Activated CD8-positive, alpha-beta memory T cell treated with anti-CD3 and anti-CD28 coated beads for 36 hours (primary cell): ENCODE measurements around the gene EXOC6. TPM values are rescaled to one million over a fixed set of nuclear protein-coding genes. Genes with fewer than 3 reads are reported as not detected.
"Not testable (repeated sequence)": the region's sequence is repeated elsewhere in the genome, so short reads cannot be mapped to it uniquely, and the experiment has no call there.

ENCODE experiments used
- CTCF ChIA-PET: fragments of 350-600 bp; sonication (Branson Sonifier 250); formaldehyde crosslinking; loops from one replicate; lab custom pipeline; 2021; ENCODE audit warnings: antibody characterized with exemption; lab: Charles Lee
- POLR2A ChIA-PET: fragments of 350-600 bp; sonication (Branson Sonifier 250); formaldehyde crosslinking; loops from one replicate; lab custom pipeline; 2021; ENCODE audit warnings: antibody characterized with exemption; lab: Charles Lee
- total RNA-seq, 2 experiments: library from RNA; stranded (reverse); gene quantifications; one replicate each; pipeline ENCODE4 v1.2.3, GENCODE V29; 2021

The EXOC6 gene
- total RNA-seq, 2 experiments from 2014 or later = 11.6 to 12.4 TPM

DNA sequence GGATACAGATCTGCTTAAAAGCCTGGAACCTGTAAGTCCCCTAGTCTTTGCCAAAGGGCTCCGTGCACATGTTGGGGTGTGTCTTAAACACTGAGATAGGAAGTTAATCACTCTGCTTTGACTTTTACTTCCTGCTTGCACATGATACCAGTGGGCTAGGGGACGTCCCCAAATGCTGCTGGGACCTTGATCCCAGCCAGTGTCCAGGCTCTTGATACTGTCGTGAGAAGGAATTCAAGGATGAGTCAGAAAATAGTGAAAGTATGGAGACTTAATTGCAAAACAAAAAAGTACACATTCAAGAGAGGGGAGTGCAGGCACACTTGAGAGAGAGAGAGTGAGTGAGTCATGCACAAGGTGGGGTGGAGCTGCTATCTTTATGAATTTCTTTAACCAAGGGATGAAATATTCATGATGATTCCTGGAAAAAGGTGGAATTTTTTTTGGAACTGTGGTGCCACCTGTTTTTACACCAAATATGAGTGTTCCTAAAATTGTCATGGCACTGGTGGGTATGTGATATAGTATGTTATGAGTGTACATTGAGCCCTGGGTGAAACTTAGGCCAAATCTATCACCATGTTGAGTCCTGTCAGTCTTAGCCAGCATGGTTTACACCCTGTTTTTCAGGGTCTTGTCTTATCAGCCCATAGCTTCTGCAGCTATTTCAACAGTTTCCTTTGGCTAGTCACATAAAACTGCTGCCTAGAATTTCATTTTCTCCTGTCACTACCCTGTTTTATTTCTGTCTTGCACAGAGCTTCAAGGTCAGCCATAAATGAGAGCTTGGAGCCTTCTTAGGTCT, 123.9 kb downstream of the EXOC6 start:
- CTCF ChIA-PET = no interaction called here
- POLR2A ChIA-PET = no interaction called here

GRCh38 chr10:92972886-92973285, 124.6 kb downstream of the EXOC6 start:
- CTCF ChIA-PET = no interaction called here
- POLR2A ChIA-PET = no interaction called here

DNA sequence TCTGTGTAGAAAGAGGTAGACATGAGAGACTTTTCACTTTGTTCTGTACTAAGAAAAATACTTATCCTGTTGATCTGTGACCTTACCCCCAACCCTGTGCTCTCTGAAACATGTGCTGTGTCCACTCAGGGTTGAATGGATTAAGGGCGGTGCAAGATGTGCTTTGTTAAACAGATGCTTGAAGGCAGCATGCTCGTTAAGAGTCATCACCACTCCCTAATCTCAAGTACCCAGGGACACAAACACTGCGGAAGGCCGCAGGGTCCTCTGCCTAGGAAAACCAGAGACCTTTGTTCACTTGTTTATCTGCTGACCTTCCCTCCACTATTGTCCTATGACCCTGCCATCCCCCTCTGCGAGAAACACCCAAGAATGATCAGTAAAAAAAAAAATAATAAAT, 128.0 kb downstream of the EXOC6 start:
- CTCF ChIA-PET = not testable (repeated sequence)

DNA sequence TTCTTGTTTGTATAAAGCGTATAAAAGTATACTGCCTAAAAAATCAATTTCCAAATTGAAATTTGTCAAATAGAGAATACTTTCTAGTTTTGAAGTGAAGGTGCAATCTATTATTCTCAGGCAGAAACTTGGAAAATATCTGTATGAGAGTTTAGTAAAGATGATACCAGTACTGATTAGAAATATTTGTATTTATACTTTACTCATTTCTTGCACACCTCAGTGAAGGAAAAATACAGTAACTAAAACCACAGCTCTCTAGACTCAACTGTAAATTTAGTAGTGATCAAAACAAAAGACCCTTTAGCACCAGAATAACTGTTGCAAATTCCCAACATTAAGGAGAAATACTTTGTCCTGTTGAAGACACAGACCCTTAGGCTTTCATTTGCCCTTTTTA, 140.9 kb downstream of the EXOC6 start:
- POLR2A ChIA-PET = no interaction called here
- CTCF ChIA-PET = interaction anchor here (0.6 kb wide), 1 partner anchor 89 kb away, joined by 3 read pairs; no protein-coding TSS in a partner anchor

More for the DNA sequence above, 128.0 kb downstream of the EXOC6 start:
- POLR2A ChIA-PET = not testable (repeated sequence)

DNA sequence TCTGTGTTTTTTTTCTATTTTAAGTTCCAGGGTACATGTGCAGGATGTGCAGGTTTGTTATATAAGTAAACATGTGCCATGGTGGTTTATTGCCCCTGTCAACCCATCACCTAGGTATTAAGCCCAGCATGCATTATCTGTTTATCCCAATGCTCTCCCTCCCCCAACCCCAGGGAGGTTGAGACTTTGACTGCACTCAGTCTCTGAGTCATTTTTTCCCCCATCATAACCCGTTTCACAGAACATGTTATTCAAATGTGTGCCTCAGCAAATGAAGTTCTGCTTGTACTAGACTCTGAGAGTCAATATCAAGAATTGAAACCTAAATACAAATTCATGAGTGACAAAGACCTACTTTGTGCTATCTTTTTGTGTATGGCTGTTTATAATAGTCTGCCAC, 142.3 kb downstream of the EXOC6 start:
- ChIA-PET CTCF (no interaction called here), POLR2A (interaction anchor here (0.7 kb wide), 1 partner anchor 150 kb away, joined by 5 read pairs; no protein-coding TSS in a partner anchor)

GRCh38 chr10:92991513-92991912, 143.2 kb downstream of the EXOC6 start:
- POLR2A ChIA-PET = interaction anchor here (0.7 kb wide), 1 partner anchor 151 kb away, joined by 5 read pairs; no protein-coding TSS in a partner anchor

GRCh38 chr10:92993699-92994272, 145.5 kb downstream of the EXOC6 start:
- ChIA-PET POLR2A (no interaction called here), CTCF (no interaction called here)

More at GRCh38 chr10:92991513-92991912, 143.2 kb downstream of the EXOC6 start:
- CTCF ChIA-PET = no interaction called here

- ChIA-PET CTCF (no interaction called here), POLR2A (no interaction called here)
Measured at GRCh38 chr10:92995509-92995908, 147.2 kb downstream of the EXOC6 start.

GRCh38 chr10:92997620-92998019, 149.3 kb downstream of the EXOC6 start:
- POLR2A ChIA-PET = no interaction called here
- CTCF ChIA-PET = interaction anchor here (0.5 kb wide), 1 partner anchor 405 kb away, joined by 3 read pairs; no protein-coding TSS in a partner anchor

GRCh38 chr10:92999191-92999590, 150.9 kb downstream of the EXOC6 start:
- POLR2A ChIA-PET = no interaction called here
- CTCF ChIA-PET = no interaction called here

- ChIA-PET CTCF (no interaction called here), POLR2A (no interaction called here)
Measured at GRCh38 chr10:93006435-93007039, 158.2 kb downstream of the EXOC6 start.

GRCh38 chr10:93015722-93016121, 167.4 kb downstream of the EXOC6 start:
- ChIA-PET POLR2A (no interaction called here), CTCF (no interaction called here)

DNA sequence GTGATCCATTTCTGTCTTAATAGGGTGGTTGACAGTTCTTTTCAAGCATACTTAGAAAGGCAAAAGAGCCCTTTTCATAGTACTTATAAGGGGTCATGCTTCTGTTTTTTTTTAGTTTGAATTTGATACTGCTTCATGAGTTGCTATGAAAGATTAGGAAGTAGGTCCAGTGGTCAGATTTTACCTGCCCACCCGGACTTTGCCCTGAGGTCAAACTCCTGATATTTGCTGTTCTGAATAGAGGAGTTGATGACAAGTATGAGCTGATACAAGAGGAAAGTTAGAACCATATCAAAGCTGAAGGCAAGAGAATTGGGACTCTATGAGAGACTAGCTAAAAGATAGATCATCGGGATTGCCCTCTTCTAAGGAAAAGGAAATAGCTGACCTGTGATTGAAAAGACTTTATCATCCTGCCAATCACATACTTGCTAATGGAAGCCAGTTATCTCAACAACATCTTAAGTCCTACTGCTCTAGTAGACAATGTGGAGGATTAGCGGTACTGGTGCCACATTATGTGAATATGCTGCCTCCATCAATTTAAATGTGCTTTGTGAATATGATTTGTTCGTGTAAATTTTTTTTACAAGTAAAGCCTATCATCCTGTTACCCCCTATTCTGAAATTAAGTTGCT, 174.8 kb downstream of the EXOC6 start:
- POLR2A ChIA-PET = no interaction called here
- CTCF ChIA-PET = no interaction called here

DNA sequence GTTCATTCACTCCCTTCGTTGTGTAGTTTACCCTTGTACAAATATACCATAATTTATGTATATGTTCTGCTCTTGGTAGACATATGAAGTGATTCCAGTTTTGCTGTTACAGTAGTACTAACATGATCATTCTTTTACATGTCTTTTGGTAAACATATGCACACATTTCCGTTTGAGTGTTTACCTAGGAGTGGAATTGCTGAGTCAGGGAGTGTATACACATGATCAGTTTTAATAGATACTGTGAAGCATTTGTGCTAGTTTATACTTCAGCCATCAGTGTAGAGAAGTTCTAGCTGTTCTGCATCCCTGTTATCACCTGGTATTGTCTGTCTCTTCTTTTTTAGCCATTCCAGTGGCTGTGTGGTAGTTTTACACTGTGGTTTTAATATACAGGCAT, 177.8 kb downstream of the EXOC6 start:
- POLR2A ChIA-PET = no interaction called here
- CTCF ChIA-PET = interaction anchor here (0.6 kb wide), 1 partner anchor 486 kb away, joined by 5 read pairs; no protein-coding TSS in a partner anchor

GRCh38 chr10:93027508-93027907, 179.2 kb downstream of the EXOC6 start:
- CTCF ChIA-PET = no interaction called here
- POLR2A ChIA-PET = interaction anchor here (0.6 kb wide), 1 partner anchor 682 kb away, joined by 5 read pairs; no protein-coding TSS in a partner anchor

DNA sequence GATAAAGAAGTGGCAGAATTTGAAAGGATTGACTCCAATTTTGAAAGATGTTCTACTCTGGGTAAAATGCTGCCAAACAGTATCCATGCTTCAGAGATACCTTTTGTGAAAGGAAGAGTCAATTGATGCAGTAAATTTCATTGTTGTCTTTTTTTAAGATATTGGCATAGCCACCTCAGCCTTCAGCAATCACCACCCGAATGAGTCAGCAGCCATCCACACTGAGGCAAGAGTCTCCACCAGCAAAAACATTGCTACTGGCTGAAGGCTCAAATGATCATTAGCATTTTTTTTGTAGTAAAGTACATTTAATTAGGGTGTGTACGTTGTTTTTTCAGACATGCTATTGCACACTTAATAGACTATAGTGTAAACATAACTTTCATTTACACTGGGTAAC, 180.6 kb downstream of the EXOC6 start:
- ChIA-PET POLR2A (no interaction called here), CTCF (no interaction called here)

DNA sequence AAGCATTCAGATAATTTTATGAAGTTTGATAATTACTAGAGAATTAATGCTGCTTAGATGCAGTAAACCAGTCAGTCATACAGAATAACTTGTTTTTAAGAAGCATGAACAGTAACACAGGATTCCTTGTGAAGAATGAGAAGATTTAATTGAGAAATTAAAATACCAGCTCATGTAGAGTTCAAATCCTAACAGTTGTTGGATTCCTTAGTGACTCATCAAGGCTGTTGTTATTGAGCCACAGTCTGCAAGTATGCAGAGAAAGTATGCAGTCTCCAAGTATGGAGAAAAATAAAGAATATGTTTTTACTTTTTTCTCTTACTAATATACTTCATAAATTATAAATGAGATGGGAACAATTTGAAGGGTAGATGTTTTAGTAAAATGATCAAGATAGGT, 182.1 kb downstream of the EXOC6 start:
- ChIA-PET CTCF (no interaction called here), POLR2A (no interaction called here)

DNA sequence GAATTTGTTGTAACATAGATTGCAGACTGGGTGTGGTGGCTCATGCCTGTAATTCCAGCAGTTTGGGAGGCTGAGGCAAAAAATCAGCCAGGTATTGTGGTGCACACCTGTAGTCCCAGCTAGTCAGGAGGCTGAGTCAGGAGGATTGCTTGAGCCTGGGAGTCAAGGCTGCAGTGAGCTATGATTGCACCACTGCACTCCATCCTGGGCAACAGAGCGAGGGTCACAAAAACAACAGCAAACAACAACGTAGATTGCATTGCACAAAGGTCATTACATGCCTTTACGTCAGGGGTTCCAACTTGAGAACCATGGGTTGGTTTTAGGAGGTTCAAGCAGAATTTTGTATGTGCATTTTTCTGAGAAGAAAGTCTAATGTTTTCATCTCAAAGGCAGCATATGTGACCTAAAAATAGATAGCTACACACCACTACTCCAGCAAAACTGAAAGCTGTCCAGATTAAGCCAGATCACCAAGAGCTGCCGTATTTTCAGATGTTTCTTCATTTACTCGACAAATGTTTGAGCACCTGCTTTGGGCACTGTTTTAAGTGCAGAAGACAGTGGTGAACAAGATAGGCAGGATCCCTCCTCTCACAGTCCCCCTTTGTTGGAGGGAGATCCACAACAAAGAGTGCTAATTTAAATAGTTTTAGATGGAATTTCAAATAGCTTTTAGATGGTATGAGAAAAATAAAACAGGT, 183.9 kb downstream of the EXOC6 start:
- POLR2A ChIA-PET = no interaction called here
- CTCF ChIA-PET = interaction anchor here (0.6 kb wide), 1 partner anchor 249 kb away, joined by 4 read pairs; no protein-coding TSS in a partner anchor

DNA sequence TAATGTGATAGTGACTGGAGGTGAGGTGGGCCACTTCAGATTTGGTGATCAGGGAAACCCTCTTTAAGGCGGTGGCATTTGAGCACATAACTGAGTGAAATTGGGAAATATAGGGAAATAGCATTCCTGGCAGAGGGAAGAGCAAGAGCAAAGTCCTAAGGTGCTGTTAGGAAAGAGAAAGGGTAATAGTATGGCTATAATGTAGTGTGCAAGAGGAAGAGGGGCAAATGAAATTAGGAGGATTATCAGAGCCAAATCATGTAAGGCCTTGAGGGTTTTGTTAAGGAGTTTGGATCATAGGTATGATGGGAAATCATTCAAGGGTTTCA, 184.5 kb downstream of the EXOC6 start:
- POLR2A ChIA-PET = no interaction called here

More for the DNA sequence above, 184.5 kb downstream of the EXOC6 start:
- CTCF ChIA-PET = interaction anchor here (0.6 kb wide), 1 partner anchor 249 kb away, joined by 4 read pairs; no protein-coding TSS in a partner anchor
